Right ventricle myocardium superior (tissue), 1 donor: Measurements from ENCODE around the gene MRAS. TPM values are rescaled to one million over a fixed set of nuclear protein-coding genes. Genes with fewer than 3 reads are reported as not detected.

ENCODE experiments used
- ATAC-seq: fragments of 200-7000 bp; cut with Tn5 transposase; one replicate; pipeline ENCODE4 v1.9.1; 2020; ENCODE audit warnings: mild to moderate bottlenecking; ENCODE audit not compliant: poor library complexity
- DNase-seq: peaks from one replicate; pipeline ENCODE4 v3.0.0-alpha.2; 2020
- intact Hi-C: fragments of 100-400 bp; cut with DNase I; formaldehyde crosslinking; loops from one replicate; pipeline ENCODE4 v1.11.2; 2022
- long read RNA-seq: library from polyadenylated mRNA; unstranded; transcript quantifications from one replicate; pipeline ENCODE4 v2.0.0, GENCODE V29; 2021
- total RNA-seq: library from RNA; stranded (reverse); fragmentation: NEBNext Ultra II Directional; extraction: Animal tissue kit (Norgen Biotek cat#: 25700); gene quantifications from one replicate; pipeline ENCODE4 v1.2.1, GENCODE V29; 2021
- donor health status: DM: no; HTN: yes; CAD: no; lungs with severe emphysema.

MRAS gene
- 368 TPM for total RNA-seq
- long read RNA-seq, full-length matches to known transcripts, result 392 of 892 reads
- long read RNA-seq, partial matches to known transcripts, result 136 of 892 reads
- long read RNA-seq, other reads (novel, unspliced or antisense), result 364 of 892 reads

GRCh38 chr3:138347960-138348753, at the start of gene MRAS:
Gene MRAS (plus strand): TSS chr3:138348579. CDS start chr3:138372884, 24,305 bp downstream.
- ATAC-seq, result peak; percentile 87
- peak; percentile 91 for DNase-seq
- intact Hi-C loops, result no loop called here

- intact Hi-C loops, result no loop called here
- DNase-seq, result no peak
- ATAC-seq, result no peak
These were observed 47.7 kb upstream of the MRAS start for GRCh38 chr3:138300647-138301046.

- intact Hi-C loops, result no loop called here
- no peak for DNase-seq
- no peak for ATAC-seq
These were observed 44.9 kb upstream of the MRAS start for GRCh38 chr3:138303474-138303873.

DNA sequence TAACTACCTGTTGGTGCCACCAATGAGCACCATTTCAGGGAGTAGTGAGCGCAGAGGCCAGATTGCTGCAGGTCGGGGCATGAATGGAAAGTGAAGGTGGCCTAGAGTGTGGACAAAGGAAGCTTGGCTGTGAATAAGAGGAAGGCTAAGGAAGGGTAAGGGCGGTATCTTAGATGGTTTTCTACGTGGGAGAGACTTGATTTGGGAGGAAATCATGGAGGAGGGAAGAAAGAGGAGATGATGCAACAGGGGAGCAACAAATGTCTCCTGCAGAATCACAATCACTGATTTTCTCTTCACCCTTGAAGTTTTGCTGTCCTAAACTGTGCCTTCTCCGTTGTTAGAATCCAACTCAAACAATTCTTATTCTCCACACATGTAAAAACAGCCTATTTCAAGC, 40.5 kb upstream of the MRAS start:
- intact Hi-C loops, result no loop called here
- DNase-seq (no peak), ATAC-seq (no peak)

DNA sequence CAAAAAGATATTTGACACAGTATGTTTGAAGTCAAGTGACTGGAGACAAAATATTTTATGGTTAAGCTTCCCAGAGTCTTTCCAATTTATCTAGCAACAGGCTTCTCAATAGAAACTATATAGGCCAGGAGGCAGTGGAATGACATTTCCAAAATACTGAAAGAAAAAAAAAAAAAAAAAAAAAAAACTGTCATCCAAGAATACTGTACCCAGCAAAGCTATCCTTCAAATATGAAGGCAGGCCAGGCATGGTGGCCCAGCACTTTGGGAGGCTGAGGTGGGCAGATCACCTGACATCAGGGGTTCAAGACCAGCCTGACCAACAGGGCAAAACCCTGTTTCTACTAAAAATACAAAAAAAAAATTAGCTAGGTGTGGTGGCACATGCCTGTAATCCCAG, 39.6 kb upstream of the MRAS start:
- ATAC-seq, result no peak
- intact Hi-C loops, result no loop called here
- no peak for DNase-seq

- no peak for DNase-seq
- intact Hi-C loops, result no loop called here
- ATAC-seq, result no peak
These were observed 37.9 kb upstream of the MRAS start for GRCh38 chr3:138310494-138310893.

DNA sequence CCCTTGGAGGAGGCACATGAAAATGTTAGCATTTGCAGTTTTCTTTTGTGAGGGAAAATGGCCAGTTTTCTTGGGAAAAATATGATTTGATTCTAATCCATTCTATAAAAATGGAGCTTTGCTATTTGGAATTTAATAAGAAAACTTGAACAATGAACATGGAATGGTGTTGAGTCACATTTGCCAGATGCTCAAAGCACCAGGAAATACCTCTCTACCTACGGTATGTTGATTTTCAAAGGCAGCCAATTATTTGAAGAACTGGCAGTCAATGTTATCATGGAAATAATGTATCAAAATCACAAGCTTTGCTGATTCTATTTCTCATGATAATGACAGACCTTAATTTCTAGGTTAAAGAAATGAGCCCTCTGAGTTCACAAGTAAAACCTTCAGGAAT, 33.6 kb upstream of the MRAS start:
- no peak for DNase-seq
- ATAC-seq, result no peak
- intact Hi-C loops, result no loop called here

DNA sequence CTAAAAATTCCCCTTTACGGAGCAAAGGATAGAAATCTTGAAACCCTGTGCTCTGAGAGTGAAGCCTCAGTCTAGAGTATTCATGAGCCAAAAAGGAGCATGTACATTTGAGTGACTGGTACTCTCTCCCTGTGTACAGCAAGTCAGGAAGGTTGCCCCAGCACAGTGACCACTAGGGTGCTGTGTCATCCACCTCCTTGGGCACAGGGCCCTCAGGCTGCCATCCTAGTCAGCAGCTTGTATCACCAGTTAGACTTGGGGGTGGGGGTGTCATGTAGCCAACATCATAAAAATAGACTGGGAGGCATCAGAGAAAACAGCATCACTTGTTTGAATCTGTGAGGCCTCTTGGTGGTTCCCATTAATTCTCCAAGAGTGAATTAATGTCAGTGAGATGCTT, 30.7 kb upstream of the MRAS start:
- ATAC-seq (no peak), DNase-seq (no peak)
- intact Hi-C loops, result no loop called here

DNA sequence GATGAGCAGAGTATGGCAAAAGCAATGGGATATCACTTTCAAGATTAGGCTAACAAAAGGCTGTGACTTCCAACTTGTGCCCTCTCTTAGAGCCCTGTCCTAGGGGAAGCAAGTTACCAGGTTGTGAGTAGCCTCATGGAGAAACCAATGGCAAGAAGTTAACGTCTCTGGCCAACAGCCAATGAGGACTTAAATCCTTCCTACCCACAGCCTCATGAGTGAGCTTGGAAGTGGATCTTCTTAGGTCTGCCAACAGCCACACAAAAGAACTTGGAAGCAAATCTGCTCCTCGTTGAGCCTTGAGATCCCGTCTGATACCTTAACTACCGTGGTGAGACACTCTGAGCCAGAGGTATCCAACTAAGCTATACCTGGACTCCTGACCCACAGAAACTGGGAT, 24.4 kb upstream of the MRAS start:
- intact Hi-C loops, result no loop called here
- DNase-seq, result no peak
- no peak for ATAC-seq

GRCh38 chr3:138325990-138326389, 22.4 kb upstream of the MRAS start:
- ATAC-seq (no peak), DNase-seq (no peak)
- intact Hi-C loops, result no loop called here

DNA sequence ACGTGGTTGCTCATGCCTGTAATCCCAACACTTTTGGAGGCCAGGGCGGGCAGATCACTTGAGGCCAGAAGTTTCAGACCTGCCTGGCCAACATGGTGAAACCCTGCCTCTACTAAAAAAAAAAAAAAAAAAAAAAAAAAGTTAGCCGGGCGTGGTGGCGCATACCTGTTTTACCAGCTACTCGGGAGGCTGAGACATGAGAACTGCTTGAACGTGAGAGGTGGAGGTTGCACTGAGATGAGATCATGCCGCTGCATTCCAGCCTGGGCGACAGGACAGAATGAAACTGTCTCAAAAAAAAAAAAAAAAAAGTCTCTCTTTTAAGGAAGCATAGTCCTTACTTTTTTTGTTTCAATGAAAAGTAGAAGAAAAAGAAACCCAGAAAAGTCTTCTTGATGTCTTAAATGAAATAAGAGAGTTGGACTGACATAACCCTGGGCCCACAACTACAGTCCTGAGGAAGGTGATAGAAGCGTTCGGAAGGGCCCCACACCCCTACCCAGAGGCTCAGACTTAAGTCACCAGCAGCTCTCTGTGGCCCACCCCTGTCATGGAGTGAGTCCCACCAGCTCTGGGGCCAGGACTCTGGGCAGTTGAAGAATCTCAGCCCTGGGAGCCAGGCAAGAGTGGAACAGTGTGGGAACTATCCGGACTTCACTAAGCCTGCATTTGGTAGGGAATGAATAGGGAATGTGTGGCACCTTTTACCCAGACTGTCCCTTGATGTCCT, 21.3 kb upstream of the MRAS start:
- ATAC-seq (no peak), DNase-seq (no peak)
- intact Hi-C loops, result no loop called here

DNA sequence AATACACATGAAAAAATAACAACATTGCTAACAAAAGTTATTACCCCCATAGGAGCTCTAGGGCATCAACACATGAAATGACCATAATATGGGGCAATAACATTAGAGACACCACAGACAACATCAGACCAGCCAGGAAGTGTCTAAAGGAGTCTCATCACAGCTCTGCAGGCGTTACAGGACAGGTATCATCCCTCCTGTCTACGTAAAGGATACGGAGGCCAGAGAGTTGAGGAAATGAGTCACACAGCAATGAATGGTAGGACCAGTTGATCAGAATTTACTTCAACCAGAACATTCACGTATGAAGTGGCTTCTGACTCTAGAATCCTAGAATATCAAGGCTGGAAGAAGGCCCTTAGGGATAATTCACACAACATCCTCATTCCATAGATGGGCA, 20.5 kb upstream of the MRAS start:
- ATAC-seq (no peak), DNase-seq (no peak)
- intact Hi-C loops, result no loop called here

- intact Hi-C loops, result no loop called here
- ATAC-seq (no peak), DNase-seq (no peak)
These were observed 20.0 kb upstream of the MRAS start for GRCh38 chr3:138328341-138328740.

DNA sequence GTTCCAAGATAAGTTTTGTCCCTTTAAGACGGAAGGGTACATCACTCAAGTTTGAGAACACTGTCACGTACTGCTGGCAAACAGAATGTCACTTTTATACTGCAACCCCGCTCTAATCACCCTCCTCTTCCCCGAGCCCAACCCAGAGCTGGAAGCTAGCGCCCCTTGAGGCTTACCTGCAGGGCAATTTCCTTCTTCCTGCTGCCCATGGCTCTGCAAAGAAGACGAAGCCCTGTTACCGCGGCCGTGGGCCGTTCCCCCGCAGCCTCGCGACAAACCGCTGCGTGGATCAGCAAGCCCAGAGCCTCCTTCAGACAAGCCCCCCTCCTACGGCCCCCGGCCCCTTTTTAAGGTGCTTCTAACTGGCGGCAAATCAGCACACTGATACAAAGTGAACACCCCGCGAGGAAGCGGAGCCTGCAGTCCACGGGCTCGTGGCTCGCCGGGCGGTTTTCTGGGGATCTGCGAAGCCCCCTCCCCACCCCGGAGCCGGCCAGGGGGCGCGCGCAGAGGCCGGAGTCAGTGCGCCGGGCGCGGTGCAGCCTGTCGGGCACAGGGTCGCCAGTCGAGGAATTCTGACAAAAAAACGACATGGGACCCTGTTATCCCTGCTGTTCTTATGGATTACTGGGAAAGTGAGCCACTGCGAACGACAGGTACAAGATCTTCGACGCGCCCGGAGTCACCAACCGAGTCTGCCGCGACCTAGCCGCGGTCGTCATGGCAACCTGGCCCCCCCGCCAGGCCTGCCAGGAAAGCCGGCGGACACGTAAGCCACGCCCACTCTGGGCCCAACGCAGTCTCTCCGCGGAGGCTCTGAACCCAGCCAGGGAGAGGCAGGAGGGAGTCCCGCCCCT, 19.0 kb upstream of the MRAS start, which contains the start of gene NME9:
Gene NME9, minus strand, starts transcription at position 725 of the 857 bp plus-strand sequence. Its CDS starts 516 bp downstream, at position 209.
- intact Hi-C loops, result no loop called here
- peak; percentile 94 for ATAC-seq

DNA sequence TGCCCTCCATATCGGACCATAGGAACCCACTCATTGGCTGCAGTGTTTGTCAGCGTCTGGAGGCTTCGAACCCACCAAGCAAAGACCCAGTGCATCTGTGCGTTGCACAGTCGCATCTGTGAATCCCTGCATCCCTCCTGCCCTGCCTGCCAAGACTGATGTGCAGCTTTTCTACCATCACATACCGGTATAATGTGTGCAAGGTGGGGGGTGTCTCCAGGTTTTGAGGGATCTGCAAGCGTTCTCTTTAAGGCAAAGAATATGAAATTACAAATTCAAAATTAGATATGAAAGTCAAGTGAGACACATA, 18.4 kb upstream of the MRAS start:
- ATAC-seq (no peak), DNase-seq (no peak)
- intact Hi-C loops, result loop anchor here (5.0 kb wide), 2 partner anchors 72 to 87 kb away; no protein-coding TSS in a partner anchor

More for the DNA sequence above, 19.0 kb upstream of the MRAS start, which contains the start of gene NME9:
- peak; percentile 93 for DNase-seq

- ATAC-seq (no peak), DNase-seq (no peak)
- intact Hi-C loops, result loop anchor here (5.0 kb wide), 2 partner anchors 71 to 86 kb away; no protein-coding TSS in a partner anchor
These were observed 17.1 kb upstream of the MRAS start for GRCh38 chr3:138331143-138331894.

DNA sequence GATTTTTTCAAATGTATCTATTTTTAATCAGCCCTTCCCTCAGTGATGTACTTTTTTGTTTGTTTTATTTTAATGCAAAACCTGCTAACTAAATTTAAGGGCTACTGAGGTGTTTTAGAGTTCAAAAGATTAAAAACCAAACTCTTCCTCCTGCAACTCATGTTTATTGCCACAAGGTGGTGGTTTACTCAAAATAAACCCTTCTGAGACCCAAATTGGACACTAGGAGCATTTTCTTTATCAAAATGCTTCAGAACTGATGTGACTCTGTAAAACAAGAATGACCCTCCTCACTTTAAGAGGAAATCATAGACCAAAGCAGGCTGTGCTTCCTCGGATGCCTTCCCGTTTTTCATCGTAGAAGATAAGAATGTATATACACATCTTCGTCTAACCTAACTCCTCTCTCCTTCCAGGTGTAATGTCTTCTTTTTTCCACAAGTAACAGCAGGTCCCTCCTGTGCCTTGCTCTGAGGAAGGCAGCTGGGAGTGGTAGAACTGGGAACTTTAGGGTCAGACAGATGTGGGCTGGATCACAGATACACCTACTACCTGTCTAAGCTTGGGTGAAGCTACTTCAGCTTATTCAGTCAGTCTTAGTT, 15.8 kb upstream of the MRAS start:
- DNase-seq (no peak), ATAC-seq (no peak)
- intact Hi-C loops, result loop anchor here (5.0 kb wide), 2 partner anchors 70 to 85 kb away; no protein-coding TSS in a partner anchor

- no peak for ATAC-seq
- no peak for DNase-seq
- intact Hi-C loops, result loop anchor here (5.0 kb wide), 2 partner anchors 68 to 83 kb away; no protein-coding TSS in a partner anchor
These were observed 13.8 kb upstream of the MRAS start for GRCh38 chr3:138334608-138335007.
